NT2/D1 (cell line): Measurements from ENCODE around the gene GSK3B.

Experiments
- YY1 ChIP-seq: IDR thresholded peaks from 2 replicates; pipeline ENCODE4 v1.6.1; 2011; ENCODE audit not compliant: insufficient read length, insufficient read depth
- ZNF274 ChIP-seq: IDR thresholded peaks from 2 replicates; pipeline ENCODE4 v1.6.1; 2011; ENCODE audit warnings: mild to moderate bottlenecking, low read depth, low read length

DNA sequence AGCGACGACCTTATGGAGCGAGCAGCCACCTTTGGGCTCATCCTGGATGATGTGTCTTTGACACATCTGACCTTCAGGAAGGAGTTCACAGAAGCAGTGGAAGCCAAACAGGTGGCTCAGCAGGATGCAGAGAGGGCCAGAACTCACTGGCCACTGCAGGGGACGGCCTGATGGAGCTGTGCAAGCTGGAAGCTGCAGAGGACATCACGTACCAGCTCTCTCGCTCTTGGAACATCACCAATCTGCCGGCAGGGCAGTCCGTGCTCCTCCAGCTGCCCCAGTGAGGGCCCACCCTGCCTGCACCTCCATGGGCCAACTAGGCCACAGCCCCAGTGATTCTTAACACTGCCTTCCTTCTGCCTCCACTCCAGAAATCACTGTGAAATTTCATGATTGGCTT is 302.0 kb downstream of the GSK3B start:
- TF ChIP-seq ZNF274 (no peak), YY1 (no peak)
